CD4-positive, alpha-beta T cell treated with Interferon gamma for 1 hour (primary cell): Measurements from ENCODE around the gene CCDC15.
"Not testable (repeated sequence)": the region's sequence is repeated elsewhere in the genome, so short reads cannot be mapped to it uniquely, and the experiment has no call there.

Source experiments
- DNase-seq: peaks from one replicate; pipeline ENCODE4 v3.0.0-alpha.2; 2020

Gene CCDC15

GRCh38 chr11:125083312-125084056 is 129.5 kb downstream of the CCDC15 start:
- no peak for DNase-seq

- no peak for DNase-seq
These were observed 130.0 kb downstream of the CCDC15 start for GRCh38 chr11:125084057-125084416.

GRCh38 chr11:125084761-125085231 is 130.8 kb downstream of the CCDC15 start:
- no peak for DNase-seq

DNA sequence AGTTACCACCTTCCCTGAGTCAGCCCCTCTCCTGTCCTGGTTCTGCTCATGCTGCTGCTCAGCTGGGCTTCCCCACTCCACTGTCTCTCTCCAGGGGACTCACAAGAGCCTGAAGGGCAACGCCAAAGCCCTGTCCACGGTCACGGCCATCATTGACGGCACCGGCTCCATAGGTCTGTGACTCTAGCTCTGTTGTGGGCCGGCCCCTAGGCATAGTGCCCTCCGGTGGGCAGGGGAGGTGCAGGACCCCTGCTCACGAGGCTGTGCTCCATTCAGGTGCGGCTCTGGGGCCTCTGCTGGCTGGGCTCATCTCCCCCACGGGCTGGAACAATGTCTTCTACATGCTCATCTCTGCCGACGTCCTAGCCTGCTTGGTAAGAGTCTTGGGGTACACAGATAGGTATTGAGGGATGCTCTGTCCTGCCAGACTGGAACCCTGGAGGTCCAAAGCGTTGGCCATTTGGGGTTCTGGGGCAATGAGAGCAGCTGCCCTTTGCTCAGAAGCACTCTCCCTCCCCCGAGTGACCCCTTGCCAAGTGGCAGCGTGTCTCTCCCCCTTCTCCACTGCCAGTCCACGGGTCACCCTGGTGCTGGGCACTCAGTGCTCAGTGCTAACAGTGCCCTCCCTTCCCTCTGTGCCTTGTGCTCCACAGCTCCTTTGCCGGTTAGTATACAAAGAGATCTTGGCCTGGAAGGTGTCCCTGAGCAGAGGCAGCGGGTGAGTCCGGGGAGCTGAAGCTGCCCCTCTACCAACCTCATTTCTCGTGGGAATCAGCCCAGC is 131.5 kb downstream of the CCDC15 start:
- DNase-seq: no peak

DNA sequence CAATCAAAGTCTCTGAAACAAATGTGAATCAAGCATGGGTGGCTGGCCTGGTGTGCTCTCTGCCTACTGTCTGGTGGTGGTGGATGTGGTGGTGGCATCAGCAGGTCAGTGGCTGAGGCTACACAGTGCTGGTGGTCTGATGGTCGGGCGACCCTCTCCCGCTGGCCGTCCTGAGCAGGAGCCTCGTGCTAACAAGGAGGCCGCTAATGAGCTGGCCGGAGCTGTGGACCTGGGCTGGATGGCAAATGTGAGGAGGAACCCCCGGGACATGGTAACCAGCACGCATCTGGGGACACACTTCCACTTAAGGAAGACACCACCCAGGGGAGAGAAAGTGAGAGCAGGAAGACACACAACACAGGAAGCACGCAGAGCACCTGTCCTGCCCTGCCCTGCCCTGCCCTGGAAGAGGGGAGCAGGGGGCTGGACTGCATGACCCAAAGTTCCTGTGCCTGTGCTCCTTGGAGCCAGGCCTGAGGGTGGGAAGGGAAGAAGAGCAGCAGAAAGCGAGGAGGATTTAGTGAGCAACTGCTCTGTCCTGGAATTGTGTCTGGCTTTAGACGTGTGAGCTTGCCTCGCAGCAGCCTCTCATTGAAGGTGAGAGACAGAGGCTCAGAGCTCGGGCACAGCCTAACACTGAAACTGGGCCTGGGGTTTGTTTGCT is 132.8 kb downstream of the CCDC15 start:
- no peak for DNase-seq

DNA sequence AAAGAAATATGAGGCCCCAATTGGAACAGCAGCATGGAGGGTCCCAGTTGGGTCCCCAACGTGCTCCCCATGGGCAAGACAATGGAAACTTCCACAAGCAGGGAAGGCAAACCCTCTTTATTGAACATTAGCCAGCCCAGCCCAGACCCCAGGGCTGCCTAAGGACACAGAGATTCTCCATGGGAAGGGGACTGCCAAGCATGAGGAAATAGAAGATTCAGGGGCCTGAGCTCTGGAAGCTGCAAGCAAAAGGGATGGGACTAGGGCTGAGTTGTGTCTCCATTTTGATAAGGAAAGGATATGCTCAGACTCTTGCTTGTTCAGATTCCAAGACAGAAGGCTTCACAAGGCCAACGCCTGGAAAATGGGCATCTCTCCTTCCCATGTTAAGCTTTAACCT is 134.1 kb downstream of the CCDC15 start:
- no peak for DNase-seq

- no peak for DNase-seq
These were observed 134.8 kb downstream of the CCDC15 start for GRCh38 chr11:125088576-125089455.

DNA sequence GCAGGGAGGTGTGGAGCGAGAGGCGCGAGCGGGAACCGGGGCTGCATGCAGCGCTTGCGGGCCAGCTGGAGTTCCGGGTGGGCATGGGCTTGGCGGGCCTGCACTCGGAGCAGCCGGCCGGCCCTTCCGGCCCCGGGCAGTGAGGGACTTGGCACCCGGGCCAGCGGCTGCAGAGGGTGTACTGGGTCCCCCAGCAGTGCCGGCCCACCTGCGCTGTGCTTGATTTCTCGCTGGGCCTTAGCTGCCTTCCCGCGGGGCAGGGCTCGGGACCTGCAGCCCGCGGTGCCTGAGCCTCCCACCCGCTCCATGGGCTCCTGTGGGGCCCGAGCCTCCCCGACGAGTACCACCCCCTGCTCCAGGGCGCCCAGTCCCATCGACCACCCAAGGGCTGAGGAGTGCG is 135.5 kb downstream of the CCDC15 start:
- not testable (repeated sequence) for DNase-seq

- DNase-seq: not testable (repeated sequence)
These were observed 136.1 kb downstream of the CCDC15 start for GRCh38 chr11:125090151-125090550.

DNA sequence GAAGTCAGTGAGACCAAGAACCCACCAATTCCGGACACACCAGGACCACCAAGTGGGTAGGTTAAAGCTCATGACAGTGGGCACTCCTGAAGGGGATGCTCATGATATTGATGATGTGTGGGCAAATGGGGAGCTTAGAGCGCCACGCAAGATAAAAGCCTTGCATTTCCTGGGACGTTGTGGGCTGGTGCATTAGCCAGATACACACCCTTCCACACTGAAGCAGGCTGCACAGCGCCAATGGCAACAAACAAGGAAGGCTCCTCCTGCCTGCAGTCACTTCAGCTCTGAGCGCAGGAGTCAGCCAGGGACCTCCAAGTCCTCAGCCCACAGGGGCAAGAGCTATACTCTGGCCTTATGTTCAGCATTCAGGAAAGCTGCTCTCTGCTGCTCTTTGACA is 136.8 kb downstream of the CCDC15 start:
- DNase-seq: no peak
